HL-60 (cell line): ENCODE data around the gene SUZ12.

Experiments
- GABPA ChIP-seq: IDR thresholded peaks from 2 replicates; pipeline ENCODE4 v1.6.1; 2012; ENCODE audit warnings: low read depth
- POLR2AphosphoS5 ChIP-seq: IDR thresholded peaks from 2 replicates; pipeline ENCODE4 v1.6.1; 2012; ENCODE audit warnings: low read depth
- SPI1 ChIP-seq: IDR thresholded peaks from 2 replicates; pipeline ENCODE4 v1.6.1; 2012; ENCODE audit warnings: low read depth, mild to moderate bottlenecking, borderline replicate concordance
- TF ChIP-seq, protein P1 (sequence below): IDR thresholded peaks from one replicate; pipeline ENCODE4 v1.5.1; 2011; ENCODE audit warnings: low read length, control low read depth, inconsistent platforms; ENCODE audit not compliant: insufficient read depth
- TF ChIP-seq, protein P2 (sequence below): IDR thresholded peaks from 2 replicates; pipeline ENCODE4 v1.6.1; 2012; ENCODE audit warnings: low read depth; ENCODE audit not compliant: insufficient replicate concordance

DNA sequence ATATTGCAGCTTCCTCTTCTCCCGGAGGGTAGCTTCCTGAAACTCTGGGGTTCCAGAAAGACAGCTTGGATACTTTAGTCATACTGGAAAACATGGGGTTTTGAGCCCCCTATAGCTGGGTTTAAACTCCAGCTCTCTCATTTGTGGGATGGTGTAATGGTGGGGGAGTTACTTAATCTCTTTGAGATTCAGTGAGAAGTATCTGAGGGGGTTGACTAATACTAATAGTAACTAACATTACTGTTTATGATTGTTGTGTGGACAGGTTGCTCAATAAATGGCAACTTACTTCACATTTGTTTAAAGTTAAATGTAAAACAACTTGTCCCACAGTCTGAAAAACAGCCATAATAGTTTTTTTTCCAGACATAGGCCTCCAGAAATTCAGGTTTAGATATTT is 5.1 kb upstream of the SUZ12 start:
- TF ChIP-seq, protein P1, sequence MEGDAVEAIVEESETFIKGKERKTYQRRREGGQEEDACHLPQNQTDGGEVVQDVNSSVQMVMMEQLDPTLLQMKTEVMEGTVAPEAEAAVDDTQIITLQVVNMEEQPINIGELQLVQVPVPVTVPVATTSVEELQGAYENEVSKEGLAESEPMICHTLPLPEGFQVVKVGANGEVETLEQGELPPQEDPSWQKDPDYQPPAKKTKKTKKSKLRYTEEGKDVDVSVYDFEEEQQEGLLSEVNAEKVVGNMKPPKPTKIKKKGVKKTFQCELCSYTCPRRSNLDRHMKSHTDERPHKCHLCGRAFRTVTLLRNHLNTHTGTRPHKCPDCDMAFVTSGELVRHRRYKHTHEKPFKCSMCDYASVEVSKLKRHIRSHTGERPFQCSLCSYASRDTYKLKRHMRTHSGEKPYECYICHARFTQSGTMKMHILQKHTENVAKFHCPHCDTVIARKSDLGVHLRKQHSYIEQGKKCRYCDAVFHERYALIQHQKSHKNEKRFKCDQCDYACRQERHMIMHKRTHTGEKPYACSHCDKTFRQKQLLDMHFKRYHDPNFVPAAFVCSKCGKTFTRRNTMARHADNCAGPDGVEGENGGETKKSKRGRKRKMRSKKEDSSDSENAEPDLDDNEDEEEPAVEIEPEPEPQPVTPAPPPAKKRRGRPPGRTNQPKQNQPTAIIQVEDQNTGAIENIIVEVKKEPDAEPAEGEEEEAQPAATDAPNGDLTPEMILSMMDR = no peak
- TF ChIP-seq POLR2AphosphoS5 (no peak), GABPA (no peak), SPI1 (no peak)
- TF ChIP-seq, protein P2, sequence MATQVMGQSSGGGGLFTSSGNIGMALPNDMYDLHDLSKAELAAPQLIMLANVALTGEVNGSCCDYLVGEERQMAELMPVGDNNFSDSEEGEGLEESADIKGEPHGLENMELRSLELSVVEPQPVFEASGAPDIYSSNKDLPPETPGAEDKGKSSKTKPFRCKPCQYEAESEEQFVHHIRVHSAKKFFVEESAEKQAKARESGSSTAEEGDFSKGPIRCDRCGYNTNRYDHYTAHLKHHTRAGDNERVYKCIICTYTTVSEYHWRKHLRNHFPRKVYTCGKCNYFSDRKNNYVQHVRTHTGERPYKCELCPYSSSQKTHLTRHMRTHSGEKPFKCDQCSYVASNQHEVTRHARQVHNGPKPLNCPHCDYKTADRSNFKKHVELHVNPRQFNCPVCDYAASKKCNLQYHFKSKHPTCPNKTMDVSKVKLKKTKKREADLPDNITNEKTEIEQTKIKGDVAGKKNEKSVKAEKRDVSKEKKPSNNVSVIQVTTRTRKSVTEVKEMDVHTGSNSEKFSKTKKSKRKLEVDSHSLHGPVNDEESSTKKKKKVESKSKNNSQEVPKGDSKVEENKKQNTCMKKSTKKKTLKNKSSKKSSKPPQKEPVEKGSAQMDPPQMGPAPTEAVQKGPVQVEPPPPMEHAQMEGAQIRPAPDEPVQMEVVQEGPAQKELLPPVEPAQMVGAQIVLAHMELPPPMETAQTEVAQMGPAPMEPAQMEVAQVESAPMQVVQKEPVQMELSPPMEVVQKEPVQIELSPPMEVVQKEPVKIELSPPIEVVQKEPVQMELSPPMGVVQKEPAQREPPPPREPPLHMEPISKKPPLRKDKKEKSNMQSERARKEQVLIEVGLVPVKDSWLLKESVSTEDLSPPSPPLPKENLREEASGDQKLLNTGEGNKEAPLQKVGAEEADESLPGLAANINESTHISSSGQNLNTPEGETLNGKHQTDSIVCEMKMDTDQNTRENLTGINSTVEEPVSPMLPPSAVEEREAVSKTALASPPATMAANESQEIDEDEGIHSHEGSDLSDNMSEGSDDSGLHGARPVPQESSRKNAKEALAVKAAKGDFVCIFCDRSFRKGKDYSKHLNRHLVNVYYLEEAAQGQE = no peak
